Measurements from ENCODE around the gene COL15A1.

Gene COL15A1

GRCh38 chr9:98916660-98917059, 27.0 kb upstream of the COL15A1 start:
- no peak for DNase-seq (ENCODE audit: low spot score)

GRCh38 chr9:98917746-98918487, 25.8 kb upstream of the COL15A1 start:
- no peak for DNase-seq (ENCODE audit: low spot score)

GRCh38 chr9:98921732-98922131, 22.0 kb upstream of the COL15A1 start:
- no peak for DNase-seq (ENCODE audit: low spot score)

GRCh38 chr9:98922721-98923435, 20.8 kb upstream of the COL15A1 start:
- no peak for DNase-seq (ENCODE audit: low spot score)

GRCh38 chr9:98923451-98924123, 20.1 kb upstream of the COL15A1 start:
- DNase-seq (ENCODE audit: low spot score), result no peak

GRCh38 chr9:98924946-98925820, 18.5 kb upstream of the COL15A1 start:
- DNase-seq (ENCODE audit: low spot score), result no peak

GRCh38 chr9:98925956-98926355, 17.8 kb upstream of the COL15A1 start:
- DNase-seq (ENCODE audit: low spot score), result no peak

- DNase-seq (ENCODE audit: low spot score), result no peak
Observed at GRCh38 chr9:98927724-98928123, 16.0 kb upstream of the COL15A1 start.

- no peak for DNase-seq (ENCODE audit: low spot score)
Observed at GRCh38 chr9:98929071-98929470, 14.6 kb upstream of the COL15A1 start.

GRCh38 chr9:98929895-98930341, 13.8 kb upstream of the COL15A1 start:
- no peak for DNase-seq (ENCODE audit: low spot score)

GRCh38 chr9:98930792-98931191, 12.9 kb upstream of the COL15A1 start:
- no peak for DNase-seq (ENCODE audit: low spot score)

GRCh38 chr9:98931600-98932389, 11.9 kb upstream of the COL15A1 start:
- no peak for DNase-seq (ENCODE audit: low spot score)

GRCh38 chr9:98933185-98933584, 10.5 kb upstream of the COL15A1 start:
- no peak for DNase-seq (ENCODE audit: low spot score)

- no peak for DNase-seq (ENCODE audit: low spot score)
Observed at GRCh38 chr9:98933890-98934289, 9.8 kb upstream of the COL15A1 start.

GRCh38 chr9:98935071-98935505, 8.6 kb upstream of the COL15A1 start:
- no peak for DNase-seq (ENCODE audit: low spot score)

- DNase-seq (ENCODE audit: low spot score), result no peak
Observed at GRCh38 chr9:98940276-98940675, 3.4 kb upstream of the COL15A1 start.

- DNase-seq (ENCODE audit: low spot score), result no peak
Observed at GRCh38 chr9:98941946-98942523, 1.7 kb upstream of the COL15A1 start.

GRCh38 chr9:98942906-98943681, 613 bp upstream of the COL15A1 start:
- no peak for DNase-seq (ENCODE audit: low spot score)

- DNase-seq (ENCODE audit: low spot score), result peak; percentile 3
Observed at GRCh38 chr9:98944057-98944733, 488 bp downstream of the COL15A1 start.
